NCI-H1048 (cell line): ENCODE data around the gene PPFIA2.
A peak's percentile ranks its signal among the peaks of the same experiment; 100 is the strongest.

Experiments used
- DNase-seq: peaks from one replicate; lab custom pipeline; 2025; lab: John Stamatoyannopoulos, UW

PPFIA2 gene

DNA sequence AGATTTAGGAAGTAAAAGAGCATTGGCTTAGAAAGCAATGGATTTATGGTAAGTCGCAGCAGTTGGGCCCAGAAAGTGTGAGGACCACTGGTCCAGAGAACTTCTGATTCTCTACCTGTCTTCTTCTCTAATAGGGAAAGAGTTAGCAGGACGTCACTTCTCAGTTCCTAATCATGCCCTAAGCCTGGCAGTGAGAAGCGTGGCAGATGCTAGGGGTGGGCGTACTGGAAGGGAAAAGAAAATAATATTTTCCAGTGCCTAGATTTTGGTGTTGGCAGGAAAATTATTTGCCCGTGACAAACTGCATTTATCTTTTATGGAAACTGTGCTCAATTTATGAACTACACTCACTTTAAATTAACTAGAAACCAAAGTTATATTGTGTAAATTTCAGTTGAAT, 212.3 kb downstream of the PPFIA2 start:
- no peak for DNase-seq

GRCh38 chr12:81543621-81544139, 215.5 kb downstream of the PPFIA2 start:
- DNase-seq: no peak

- DNase-seq: no peak
These were observed 216.8 kb downstream of the PPFIA2 start for GRCh38 chr12:81542065-81543010.

DNA sequence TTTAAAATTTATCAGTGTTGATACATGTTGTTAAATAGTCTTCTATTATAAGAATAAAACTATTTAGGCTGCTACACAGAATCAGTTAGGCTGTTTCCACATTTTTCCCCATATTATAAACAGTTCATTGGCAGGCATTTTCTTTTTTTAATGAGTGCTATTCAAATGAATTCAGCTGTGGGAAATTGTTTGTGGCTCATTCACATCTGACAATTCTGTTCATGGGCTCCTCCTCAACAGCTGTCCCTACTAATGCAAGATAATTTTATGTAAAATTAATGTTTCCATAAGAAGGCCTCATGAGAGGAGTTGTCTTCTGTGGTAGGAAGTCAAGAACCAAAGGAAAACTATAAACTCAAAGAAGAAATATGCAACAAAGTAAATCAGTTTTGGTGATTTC, 218.0 kb downstream of the PPFIA2 start:
- peak; percentile 56 for DNase-seq

GRCh38 chr12:81539279-81539678, 219.9 kb downstream of the PPFIA2 start:
- no peak for DNase-seq

- no peak for DNase-seq
These were observed 226.1 kb downstream of the PPFIA2 start for GRCh38 chr12:81533054-81533453.

DNA sequence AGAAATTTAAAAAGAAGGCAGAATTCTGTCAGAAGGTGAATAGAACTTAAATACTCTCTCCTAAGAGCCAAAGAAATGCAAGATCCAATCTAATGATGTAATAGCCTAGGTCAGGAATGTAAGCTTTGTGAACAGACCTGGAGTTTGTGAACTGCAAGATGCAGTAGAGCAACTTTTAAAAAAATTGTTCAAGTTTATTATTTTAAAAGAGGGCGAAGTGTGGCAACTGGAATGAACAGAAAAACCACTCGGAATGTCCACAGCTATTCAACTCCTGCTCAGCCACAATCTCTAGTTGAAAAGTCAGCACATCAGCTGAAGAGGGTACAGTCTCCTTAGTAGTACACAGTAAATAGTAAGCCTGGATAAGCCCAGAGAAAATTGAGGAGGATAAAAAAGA, 228.8 kb downstream of the PPFIA2 start:
- DNase-seq: no peak

- no peak for DNase-seq
These were observed 238.8 kb downstream of the PPFIA2 start for GRCh38 chr12:81520064-81520945.

DNA sequence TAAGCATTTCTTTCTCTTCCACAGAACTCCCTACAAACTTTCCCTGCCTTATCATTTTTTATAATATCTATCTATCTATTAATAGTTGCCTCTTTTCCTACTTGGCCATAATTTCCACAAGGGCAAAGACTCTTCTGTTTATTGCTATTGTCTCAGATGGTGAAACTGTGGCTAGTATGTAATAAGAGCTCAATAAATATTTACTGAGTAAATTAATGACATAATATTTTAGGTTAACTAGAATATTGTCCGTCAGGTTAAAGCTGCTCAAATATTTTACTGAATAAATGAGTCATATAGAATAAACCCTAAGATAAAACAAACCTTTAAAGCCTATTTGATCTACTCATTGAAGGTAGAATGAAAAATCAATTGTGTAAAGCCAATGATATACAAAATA, 240.5 kb downstream of the PPFIA2 start:
- DNase-seq: no peak

DNA sequence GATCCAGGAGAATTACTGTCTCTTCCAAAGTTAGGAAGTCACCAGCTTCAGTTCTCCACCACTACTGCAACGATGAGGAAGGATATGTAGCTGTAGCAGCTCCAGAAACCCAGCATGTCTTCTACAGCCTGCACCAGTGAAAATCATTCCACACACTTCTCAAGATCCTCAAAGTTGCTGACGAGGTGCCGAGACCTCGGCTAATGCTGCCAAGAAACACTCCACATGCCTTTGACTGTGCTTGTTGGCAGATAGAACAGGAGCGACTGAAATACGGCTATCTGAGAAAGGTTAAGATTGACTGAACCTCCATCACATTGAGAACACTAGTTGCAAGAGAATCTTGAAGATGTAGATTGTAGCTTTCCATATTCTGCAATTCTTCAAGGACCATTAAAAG, 241.9 kb downstream of the PPFIA2 start:
- no peak for DNase-seq

DNA sequence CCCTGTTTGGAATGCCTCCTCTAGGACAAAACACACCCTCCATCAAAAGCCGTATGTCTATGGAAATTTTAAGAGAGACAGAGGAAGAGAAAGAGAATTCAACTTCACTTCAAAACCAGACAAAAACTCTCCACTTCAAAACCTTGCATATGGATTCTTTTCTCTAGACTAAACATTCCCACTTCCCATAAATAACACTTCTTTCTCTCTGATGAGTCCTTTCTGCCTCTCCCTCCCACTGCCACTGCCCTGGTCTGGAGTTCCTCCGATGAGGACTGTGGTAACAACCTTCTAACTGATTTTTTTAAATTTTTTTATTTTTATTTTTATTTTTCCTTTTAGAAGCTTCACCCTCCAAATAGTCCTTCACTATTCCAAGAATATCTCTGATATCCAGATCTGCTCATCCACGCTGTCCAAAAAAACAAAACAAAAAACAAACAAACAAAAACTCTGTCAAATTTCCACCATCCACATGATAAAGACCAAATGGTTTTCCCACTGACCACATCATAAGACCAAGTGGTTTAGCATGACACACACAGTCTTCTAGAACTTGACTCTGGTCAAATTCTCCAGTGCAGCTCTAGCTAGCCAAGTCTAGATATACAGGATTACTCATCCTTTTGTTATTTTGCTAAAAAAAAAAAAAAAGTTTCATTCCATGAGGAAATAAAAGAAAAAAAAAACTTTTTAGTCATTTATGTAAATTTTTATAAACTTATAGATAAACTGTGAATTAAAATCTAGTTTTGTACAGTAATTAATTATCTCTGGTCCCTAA, 256.0 kb downstream of the PPFIA2 start:
- no peak for DNase-seq

DNA sequence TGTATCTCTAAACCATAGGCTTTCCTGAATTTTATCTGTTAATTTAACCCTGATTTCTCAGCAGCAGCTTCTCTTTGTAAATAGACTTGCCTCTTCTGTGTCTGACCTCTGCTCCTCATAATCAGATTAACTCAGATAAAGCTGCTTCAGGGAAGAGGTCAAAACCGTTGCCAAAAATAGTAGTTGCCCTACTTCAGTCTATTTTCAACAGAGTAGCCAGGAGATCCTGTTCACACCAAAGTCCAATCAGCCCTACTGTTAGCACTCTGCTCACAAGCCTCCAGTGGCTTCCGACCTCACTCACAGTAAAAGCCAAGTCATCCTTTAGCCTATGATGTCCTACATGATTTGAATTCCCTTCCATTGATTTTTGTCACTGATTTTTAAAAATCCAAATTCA, 258.4 kb downstream of the PPFIA2 start:
- DNase-seq: no peak

DNA sequence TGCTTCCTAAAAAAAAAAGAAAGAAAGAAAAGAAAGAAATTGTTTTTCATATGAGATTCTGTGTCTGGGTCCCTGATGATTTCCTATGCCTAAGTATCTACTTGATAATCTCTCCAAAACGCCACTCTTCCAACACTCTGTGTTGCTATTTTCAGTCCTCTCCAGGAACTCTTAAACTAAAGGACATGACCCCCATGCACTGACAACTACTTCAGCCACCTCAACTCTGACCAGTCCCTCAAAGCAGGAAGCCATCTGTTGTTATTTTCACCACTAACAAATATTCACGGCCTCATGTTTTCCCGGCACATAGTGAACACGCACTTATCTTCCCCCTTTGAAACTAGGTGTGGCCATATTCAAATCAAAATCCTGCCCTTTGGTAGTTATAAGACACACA, 259.3 kb downstream of the PPFIA2 start:
- no peak for DNase-seq

DNA sequence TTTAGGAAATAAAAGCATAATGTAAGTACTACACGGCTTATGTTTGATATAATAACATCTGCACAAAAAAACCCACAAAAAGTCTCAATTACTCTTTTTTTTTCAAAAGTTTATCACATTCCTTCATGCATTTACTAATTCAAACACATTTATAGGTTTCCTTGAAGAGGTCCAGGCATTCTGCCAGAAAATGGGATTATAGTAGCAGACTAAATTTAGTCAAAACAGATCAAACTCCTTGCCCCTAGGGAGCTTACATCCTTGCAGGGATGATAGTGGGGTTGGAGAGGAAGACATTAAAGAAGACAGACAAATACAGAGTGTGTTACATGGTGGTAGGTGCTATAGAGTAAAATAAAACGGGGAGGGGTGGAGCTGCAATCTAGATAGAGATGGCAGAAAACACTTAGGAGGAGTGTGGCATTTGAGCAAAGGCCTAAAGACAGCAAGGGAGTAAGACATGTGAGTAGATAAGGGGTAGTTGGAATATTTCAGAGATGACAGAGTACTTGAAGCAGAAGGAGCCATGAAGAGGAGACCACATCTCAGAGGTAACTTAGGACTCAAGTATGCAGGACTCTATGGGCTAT, 266.9 kb downstream of the PPFIA2 start:
- peak; percentile 42 for DNase-seq

DNA sequence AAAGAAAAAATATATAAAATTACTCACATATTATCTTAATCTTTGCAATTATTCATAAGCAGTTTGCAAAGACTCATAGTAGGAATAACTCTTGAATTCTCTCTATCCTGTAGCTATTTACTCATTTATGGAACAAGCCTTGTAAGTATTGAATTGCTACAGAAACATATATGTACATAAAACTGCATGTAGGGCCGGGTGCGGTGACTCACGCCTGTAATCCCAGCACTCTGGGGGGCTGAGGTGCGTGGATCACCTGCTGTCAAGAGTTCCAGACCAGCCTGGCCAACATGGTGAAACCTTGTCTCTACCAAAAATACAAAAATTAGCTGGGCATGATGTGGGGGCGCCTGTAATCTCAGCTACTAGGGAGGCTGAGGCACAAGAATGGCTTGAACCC, 286.2 kb downstream of the PPFIA2 start:
- no peak for DNase-seq

DNA sequence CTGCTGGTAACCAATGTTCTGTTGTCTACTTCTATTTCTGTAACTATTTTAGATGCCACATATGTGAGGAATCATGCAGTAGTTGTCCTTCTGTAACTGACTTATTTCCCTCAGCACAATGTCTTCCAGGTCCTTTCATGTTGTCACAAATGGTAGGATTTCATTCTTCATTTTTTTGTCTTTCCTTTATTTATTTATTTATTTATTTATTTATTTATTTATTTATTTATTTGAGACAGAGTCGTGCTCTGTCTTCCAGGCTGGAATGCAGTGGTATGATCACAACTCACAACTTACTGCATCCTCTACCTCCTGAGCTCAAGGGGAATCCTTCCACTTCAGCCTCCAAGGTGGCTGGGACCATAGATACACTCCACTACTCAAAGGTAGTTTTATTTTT, 288.2 kb downstream of the PPFIA2 start:
- DNase-seq: no peak

DNA sequence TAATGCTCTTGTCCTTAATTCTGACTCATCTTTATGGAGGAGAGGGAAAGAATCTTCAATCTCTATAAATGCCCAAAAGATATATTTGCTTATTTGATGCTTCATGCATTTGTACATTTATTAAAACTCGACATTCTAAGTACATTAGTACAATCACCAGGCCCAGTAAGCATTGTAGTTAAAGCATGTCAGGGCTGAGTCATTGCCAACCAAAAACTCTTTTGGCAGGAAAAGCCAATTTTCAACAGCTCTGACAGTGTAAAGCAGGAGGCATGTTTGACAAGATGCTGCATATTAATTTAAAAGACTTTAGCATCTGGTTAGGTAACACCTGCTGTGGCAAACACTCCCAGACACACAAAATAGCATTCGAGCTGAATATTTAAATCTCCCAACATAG, 290.9 kb downstream of the PPFIA2 start:
- no peak for DNase-seq

- no peak for DNase-seq
These were observed 293.3 kb downstream of the PPFIA2 start for GRCh38 chr12:81465876-81466275.

DNA sequence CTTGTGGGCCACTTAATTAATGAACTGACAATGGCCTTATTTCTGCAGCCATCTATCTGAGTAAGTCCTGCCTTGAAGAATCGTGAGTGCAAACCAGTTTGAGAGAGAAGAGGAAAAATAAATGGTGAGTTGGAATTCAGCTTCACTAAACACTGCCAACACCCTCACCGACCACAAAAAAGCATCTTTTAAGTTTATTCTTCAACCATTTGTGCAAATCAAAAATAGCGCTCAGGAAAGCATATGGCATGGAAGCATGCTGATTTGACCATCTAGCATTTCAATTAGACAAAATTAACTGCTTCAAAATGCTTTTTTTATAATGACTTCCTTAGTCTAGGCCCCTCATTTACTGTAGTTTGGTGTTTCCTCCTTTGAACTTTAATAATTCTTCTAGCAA, 294.0 kb downstream of the PPFIA2 start:
- no peak for DNase-seq

GRCh38 chr12:81461163-81461562, 298.0 kb downstream of the PPFIA2 start:
- DNase-seq: no peak

DNA sequence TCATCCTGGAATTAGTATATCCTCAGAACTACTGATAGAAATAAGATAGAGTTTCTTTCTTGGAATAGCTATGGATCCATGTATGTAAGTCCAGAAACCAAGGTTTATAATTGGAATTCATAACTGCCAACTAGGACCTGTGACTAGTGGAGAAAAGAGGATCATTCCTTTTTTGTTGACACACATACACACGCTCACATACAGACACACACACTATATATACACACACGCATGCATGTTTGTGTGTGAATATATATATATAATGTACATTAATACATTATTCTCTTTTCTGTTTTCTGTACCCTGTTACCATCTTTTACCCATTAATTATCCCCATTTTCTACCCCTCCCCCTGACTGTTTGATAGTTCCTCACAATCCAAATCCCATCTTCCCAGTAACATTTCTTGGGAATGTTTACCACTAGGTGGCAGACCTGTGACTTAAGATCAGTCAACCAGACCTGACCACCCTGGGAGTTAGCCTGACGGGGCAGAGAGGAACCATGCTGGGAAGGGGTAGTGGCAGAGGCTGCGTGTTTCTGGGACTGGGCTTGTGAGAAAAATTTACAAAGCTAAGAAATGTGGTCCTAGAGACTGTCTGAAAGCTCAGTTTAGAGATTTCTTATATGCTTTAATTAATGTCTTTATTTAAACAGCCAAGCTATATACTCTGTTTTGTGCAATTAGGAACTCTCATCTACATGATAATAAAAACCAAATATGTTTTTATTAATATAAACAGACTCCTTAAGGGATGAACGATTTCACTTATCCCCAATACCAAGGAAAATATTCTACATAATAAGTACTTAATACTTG, 308.0 kb downstream of the PPFIA2 start:
- DNase-seq: peak; percentile 41
